ENCODE data around the gene OR13F1.
"Not testable (repeated sequence)": the region's sequence is repeated elsewhere in the genome, so short reads cannot be mapped to it uniquely, and the experiment has no call there.

Gene OR13F1

GRCh38 chr9:104503440-104503839 is 623 bp upstream of the OR13F1 start:
- DNase-seq (ENCODE audit: low read depth) = no peak
- no peak overlapping the region for H3K4me3 ChIP-seq (ENCODE audit: low read depth, low read length)
- TF ChIP-seq CTCF (conservative IDR thresholded peaks at IDR 0.05; ENCODE audit: low read depth, low read length) = no peak

GRCh38 chr9:104506565-104506964 is 2.5 kb downstream of the OR13F1 start:
- TF ChIP-seq CTCF (conservative IDR thresholded peaks at IDR 0.05; ENCODE audit: low read depth, low read length) = no peak
- H3K4me3 ChIP-seq (ENCODE audit: low read depth, low read length) = no peak overlapping the region
- no peak for DNase-seq (ENCODE audit: low read depth)

- no peak for DNase-seq (ENCODE audit: low read depth)
- no peak for TF ChIP-seq CTCF (conservative IDR thresholded peaks at IDR 0.05; ENCODE audit: low read depth, low read length)
- no peak overlapping the region for H3K4me3 ChIP-seq (ENCODE audit: low read depth, low read length)
Measured at GRCh38 chr9:104514901-104515300, 10.8 kb downstream of the OR13F1 start.

GRCh38 chr9:104520241-104520640 is 16.2 kb downstream of the OR13F1 start:
- DNase-seq (ENCODE audit: low read depth); H3K4me3 ChIP-seq (ENCODE audit: low read depth, low read length): not testable (repeated sequence)

- TF ChIP-seq CTCF (conservative IDR thresholded peaks at IDR 0.05; ENCODE audit: low read depth, low read length) = no peak
- DNase-seq (ENCODE audit: low read depth) = no peak
- no peak within 1 kb of the TSS for H3K4me3 ChIP-seq (ENCODE audit: low read depth, low read length)
Measured at GRCh38 chr9:104527109-104527508, 23.0 kb downstream of the OR13F1 start, which contains the start of gene OR13C4. Gene OR13C4, minus strand, starts transcription at chr9:104527209. Its CDS starts 0 bp downstream, at chr9:104527209.

- H3K4me3 ChIP-seq (ENCODE audit: low read depth, low read length) = no peak within 1 kb of the TSS
- TF ChIP-seq CTCF (conservative IDR thresholded peaks at IDR 0.05; ENCODE audit: low read depth, low read length) = no peak
- DNase-seq (ENCODE audit: low read depth) = no peak
Measured at GRCh38 chr9:104536756-104537155, 32.7 kb downstream of the OR13F1 start, which contains the start of gene OR13C3. Gene OR13C3, minus strand, starts transcription at chr9:104536856. Its CDS starts 133 bp downstream, at chr9:104536723.

- DNase-seq (ENCODE audit: low read depth) = no peak
- H3K4me3 ChIP-seq (ENCODE audit: low read depth, low read length) = no peak overlapping the region
- no peak for TF ChIP-seq CTCF (conservative IDR thresholded peaks at IDR 0.05; ENCODE audit: low read depth, low read length)
Measured at GRCh38 chr9:104539275-104539674, 35.2 kb downstream of the OR13F1 start.
